GM23338 (cell line): ENCODE data around the gene TMEM131L.

ENCODE experiments used
- EZH2 ChIP-seq: fragments of 200-600 bp; sonication (generic); IDR thresholded peaks from one replicate; pipeline ENCODE4 v1.8.0; 2017; ENCODE audit warnings: antibody characterized with exemption, mild to moderate bottlenecking, low read depth; ENCODE audit not compliant: unreplicated experiment
- EZH2phosphoT487 ChIP-seq: fragments of 200-600 bp; sonication (generic); IDR thresholded peaks from one replicate; pipeline ENCODE4 v1.8.1; 2018; ENCODE audit warnings: antibody characterized with exemption; ENCODE audit not compliant: unreplicated experiment
- JUNB ChIP-seq: IDR thresholded peaks from one replicate; pipeline ENCODE4 v1.6.1; 2016; ENCODE audit warnings: antibody characterized with exemption; ENCODE audit not compliant: unreplicated experiment
- POLR2AphosphoS5 ChIP-seq: IDR thresholded peaks from 2 replicates; pipeline ENCODE4 v1.6.1; 2016; ENCODE audit warnings: antibody characterized with exemption, low read depth
- ZNF114 ChIP-seq: fragments of 250-450 bp; sonication (Bioruptor Pico); IDR thresholded peaks from 2 replicates; pipeline ENCODE4 v1.5.0; 2020; ENCODE audit warnings: mild to moderate bottlenecking, moderate library complexity
- ZNF331 ChIP-seq: fragments of 250-450 bp; sonication (Bioruptor Pico); IDR thresholded peaks from 2 replicates; pipeline ENCODE4 v1.5.0; 2020; ENCODE audit warnings: low read depth, mild to moderate bottlenecking, moderate library complexity
- TF ChIP-seq, protein P1 (sequence below), 2 experiments: fragments of 200-600 bp in 1 of 2; sonication (generic) in 1 of 2; conservative IDR thresholded peaks; 2 replicates each; pipeline versions ENCODE4 v1.5.1 to v1.6.1; 2016 to 2017; ENCODE audit warnings: antibody characterized with exemption in 2 of 2, low read depth in 2 of 2, mild to moderate bottlenecking in 2 of 2, moderate library complexity in 1 of 2
- TF ChIP-seq, protein P2 (sequence below): IDR thresholded peaks from one replicate; pipeline ENCODE4 v1.6.1; 2018; ENCODE audit warnings: antibody characterized with exemption; ENCODE audit not compliant: unreplicated experiment
- TF ChIP-seq, protein P3 (sequence below): IDR thresholded peaks from 2 replicates; pipeline ENCODE4 v1.6.1; 2016; ENCODE audit warnings: antibody characterized with exemption

DNA sequence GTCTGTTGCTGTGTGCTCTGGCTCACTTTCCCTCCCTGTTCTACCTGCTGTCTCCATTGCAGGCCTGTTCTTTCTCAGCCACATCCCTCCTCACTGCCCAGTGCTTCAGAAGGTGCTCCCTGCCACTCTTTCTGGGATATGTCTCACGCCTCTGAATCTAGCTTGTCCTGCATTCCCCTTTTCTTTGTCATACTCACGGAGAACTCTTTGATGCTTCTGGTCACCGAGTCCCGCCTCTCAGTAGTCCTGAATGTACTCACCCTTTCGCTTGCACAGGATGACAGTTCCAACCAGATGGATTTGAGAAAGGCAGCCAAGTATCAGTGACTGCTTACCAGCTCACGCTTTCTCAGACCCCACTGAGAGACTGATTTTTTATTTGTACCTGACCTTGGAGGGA lies 152.7 kb downstream of the TMEM131L start:
- TF ChIP-seq, protein P1, sequence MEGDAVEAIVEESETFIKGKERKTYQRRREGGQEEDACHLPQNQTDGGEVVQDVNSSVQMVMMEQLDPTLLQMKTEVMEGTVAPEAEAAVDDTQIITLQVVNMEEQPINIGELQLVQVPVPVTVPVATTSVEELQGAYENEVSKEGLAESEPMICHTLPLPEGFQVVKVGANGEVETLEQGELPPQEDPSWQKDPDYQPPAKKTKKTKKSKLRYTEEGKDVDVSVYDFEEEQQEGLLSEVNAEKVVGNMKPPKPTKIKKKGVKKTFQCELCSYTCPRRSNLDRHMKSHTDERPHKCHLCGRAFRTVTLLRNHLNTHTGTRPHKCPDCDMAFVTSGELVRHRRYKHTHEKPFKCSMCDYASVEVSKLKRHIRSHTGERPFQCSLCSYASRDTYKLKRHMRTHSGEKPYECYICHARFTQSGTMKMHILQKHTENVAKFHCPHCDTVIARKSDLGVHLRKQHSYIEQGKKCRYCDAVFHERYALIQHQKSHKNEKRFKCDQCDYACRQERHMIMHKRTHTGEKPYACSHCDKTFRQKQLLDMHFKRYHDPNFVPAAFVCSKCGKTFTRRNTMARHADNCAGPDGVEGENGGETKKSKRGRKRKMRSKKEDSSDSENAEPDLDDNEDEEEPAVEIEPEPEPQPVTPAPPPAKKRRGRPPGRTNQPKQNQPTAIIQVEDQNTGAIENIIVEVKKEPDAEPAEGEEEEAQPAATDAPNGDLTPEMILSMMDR (conservative IDR thresholded peaks at IDR 0.05; ENCODE audit: low read depth in 2 of 2), result no peak
- no peak for TF ChIP-seq EZH2phosphoT487
- TF ChIP-seq POLR2AphosphoS5, result no peak
- TF ChIP-seq, protein P2, sequence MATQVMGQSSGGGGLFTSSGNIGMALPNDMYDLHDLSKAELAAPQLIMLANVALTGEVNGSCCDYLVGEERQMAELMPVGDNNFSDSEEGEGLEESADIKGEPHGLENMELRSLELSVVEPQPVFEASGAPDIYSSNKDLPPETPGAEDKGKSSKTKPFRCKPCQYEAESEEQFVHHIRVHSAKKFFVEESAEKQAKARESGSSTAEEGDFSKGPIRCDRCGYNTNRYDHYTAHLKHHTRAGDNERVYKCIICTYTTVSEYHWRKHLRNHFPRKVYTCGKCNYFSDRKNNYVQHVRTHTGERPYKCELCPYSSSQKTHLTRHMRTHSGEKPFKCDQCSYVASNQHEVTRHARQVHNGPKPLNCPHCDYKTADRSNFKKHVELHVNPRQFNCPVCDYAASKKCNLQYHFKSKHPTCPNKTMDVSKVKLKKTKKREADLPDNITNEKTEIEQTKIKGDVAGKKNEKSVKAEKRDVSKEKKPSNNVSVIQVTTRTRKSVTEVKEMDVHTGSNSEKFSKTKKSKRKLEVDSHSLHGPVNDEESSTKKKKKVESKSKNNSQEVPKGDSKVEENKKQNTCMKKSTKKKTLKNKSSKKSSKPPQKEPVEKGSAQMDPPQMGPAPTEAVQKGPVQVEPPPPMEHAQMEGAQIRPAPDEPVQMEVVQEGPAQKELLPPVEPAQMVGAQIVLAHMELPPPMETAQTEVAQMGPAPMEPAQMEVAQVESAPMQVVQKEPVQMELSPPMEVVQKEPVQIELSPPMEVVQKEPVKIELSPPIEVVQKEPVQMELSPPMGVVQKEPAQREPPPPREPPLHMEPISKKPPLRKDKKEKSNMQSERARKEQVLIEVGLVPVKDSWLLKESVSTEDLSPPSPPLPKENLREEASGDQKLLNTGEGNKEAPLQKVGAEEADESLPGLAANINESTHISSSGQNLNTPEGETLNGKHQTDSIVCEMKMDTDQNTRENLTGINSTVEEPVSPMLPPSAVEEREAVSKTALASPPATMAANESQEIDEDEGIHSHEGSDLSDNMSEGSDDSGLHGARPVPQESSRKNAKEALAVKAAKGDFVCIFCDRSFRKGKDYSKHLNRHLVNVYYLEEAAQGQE, result no peak
- no peak for TF ChIP-seq EZH2
- TF ChIP-seq ZNF331 (CRISPR knock-in tag), result no peak
- TF ChIP-seq, protein P3, sequence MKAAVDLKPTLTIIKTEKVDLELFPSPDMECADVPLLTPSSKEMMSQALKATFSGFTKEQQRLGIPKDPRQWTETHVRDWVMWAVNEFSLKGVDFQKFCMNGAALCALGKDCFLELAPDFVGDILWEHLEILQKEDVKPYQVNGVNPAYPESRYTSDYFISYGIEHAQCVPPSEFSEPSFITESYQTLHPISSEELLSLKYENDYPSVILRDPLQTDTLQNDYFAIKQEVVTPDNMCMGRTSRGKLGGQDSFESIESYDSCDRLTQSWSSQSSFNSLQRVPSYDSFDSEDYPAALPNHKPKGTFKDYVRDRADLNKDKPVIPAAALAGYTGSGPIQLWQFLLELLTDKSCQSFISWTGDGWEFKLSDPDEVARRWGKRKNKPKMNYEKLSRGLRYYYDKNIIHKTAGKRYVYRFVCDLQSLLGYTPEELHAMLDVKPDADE, result no peak
- no peak for TF ChIP-seq JUNB
- no peak for TF ChIP-seq ZNF114 (CRISPR knock-in tag)
